Uterus (tissue), 4 donors: ENCODE measurements around the gene WDR45B. TPM values are rescaled to one million over a fixed set of nuclear protein-coding genes. Genes with fewer than 3 reads are reported as not detected.
"Not testable (repeated sequence)": the region's sequence is repeated elsewhere in the genome, so short reads cannot be mapped to it uniquely, and the experiment has no call there.

ENCODE experiments used
- DNase-seq, 2 donors: peaks; one replicate each; pipeline ENCODE4 v3.0.0-alpha.2; 2019 to 2020
- H3K27ac ChIP-seq, 2 donors: fragments of 200-600 bp; sonication (generic); 1 replicate in 1 of 2; 2 replicates in 1 of 2; pipeline ENCODE4 v1.5.1; 2016 to 2018
- H3K27me3 ChIP-seq, 2 donors: fragments of 200-600 bp; sonication (generic); one replicate each; pipeline ENCODE4 v1.5.1; 2018 to 2019; ENCODE audit warnings: control low read depth in 1 of 2
- H3K36me3 ChIP-seq, 2 donors: fragments of 200-600 bp; sonication (generic); one replicate each; pipeline ENCODE4 v1.5.1; 2019; ENCODE audit warnings: control low read depth in 1 of 2
- H3K4me1 ChIP-seq, 2 donors: fragments of 200-600 bp; sonication (generic); one replicate each; pipeline ENCODE4 v1.5.1; 2018 to 2019; ENCODE audit warnings: control low read depth in 1 of 2
- H3K4me3 ChIP-seq, 2 donors: fragments of 200-600 bp; sonication (generic); 1 replicate in 1 of 2; 2 replicates in 1 of 2; pipeline ENCODE4 v1.5.1; 2018 to 2019; ENCODE audit warnings: mild to moderate bottlenecking in 1 of 2
- H3K9me3 ChIP-seq, 2 donors: fragments of 200-600 bp; sonication (generic); one replicate each; pipeline ENCODE4 v1.5.1; 2019; ENCODE audit warnings: control low read depth in 1 of 2
- POLR2A ChIP-seq, 2 donors: fragments of 450-650 bp; IDR thresholded peaks; one replicate each; pipeline ENCODE4 v1.6.1; 2016; ENCODE audit warnings: antibody characterized with exemption in 2 of 2, mild to moderate bottlenecking in 1 of 2, moderate library complexity in 1 of 2
- intact Hi-C: fragments of 100-400 bp; cut with DNase I; formaldehyde crosslinking; loops from one replicate; pipeline ENCODE4 v1.15.1; 2023; ENCODE audit warnings: low total_unique reads
- total RNA-seq, 4 donors: library from RNA; depleted of rRNA in 3 of 4; stranded (reverse); fragments of >200 nt in 3 of 4; gene quantifications; one replicate each; pipeline versions ENCODE4 v1.1.0 to v1.2.4, GENCODE V29; 2014 to 2023
- TF ChIP-seq, protein P1 (sequence below), 4 experiments: fragments of 200-600 bp in 2 of 4; fragments of 450-650 bp in 2 of 4; sonication (generic) in 2 of 4; IDR thresholded peaks; one replicate each; pipeline ENCODE4 v1.5.1; 2016 to 2019; ENCODE audit warnings: antibody characterized with exemption in 4 of 4, mild to moderate bottlenecking in 2 of 4, moderate library complexity in 1 of 4
- donor health status: DM: yes; HTN: yes; CAD: no.

WDR45B gene
- total RNA-seq, 4 donors from 2014 or later: 56.5 to 111 (median 85.4) TPM

DNA sequence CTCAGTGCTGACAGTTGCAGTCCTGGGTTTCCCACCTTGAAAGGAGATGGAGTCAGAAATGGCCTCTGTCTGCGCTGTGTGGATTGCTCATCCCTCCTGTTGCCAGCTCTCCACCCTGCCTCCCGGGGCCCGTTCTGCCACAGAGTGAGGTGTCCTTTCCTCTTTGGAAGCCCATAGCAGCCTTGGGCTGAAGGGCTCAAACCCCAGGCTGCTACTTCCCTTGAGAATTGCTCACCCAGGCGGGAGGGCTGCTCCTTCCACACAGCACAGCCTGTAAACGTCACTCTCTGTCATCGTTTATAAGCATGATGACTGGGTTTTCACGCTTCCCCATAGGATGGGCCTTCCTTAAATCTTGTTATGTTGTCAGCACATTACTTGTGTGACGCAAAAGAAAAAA is 66.0 kb downstream of the WDR45B start:
- no peaks in the 10 kb centered on the region for H3K9me3 ChIP-seq
- no peaks in the 10 kb centered on the region for H3K4me1 ChIP-seq
- intact Hi-C loops: no loop called here
- no peak overlapping the region for H3K27ac ChIP-seq
- no peak for DNase-seq
- no peaks in the 10 kb centered on the region for H3K36me3 ChIP-seq
- H3K27me3 ChIP-seq: no peaks in the 10 kb centered on the region
- no peak overlapping the region for H3K4me3 ChIP-seq
- no peak for TF ChIP-seq POLR2A (IDR thresholded peaks at IDR 0.05)
- TF ChIP-seq, protein P1, sequence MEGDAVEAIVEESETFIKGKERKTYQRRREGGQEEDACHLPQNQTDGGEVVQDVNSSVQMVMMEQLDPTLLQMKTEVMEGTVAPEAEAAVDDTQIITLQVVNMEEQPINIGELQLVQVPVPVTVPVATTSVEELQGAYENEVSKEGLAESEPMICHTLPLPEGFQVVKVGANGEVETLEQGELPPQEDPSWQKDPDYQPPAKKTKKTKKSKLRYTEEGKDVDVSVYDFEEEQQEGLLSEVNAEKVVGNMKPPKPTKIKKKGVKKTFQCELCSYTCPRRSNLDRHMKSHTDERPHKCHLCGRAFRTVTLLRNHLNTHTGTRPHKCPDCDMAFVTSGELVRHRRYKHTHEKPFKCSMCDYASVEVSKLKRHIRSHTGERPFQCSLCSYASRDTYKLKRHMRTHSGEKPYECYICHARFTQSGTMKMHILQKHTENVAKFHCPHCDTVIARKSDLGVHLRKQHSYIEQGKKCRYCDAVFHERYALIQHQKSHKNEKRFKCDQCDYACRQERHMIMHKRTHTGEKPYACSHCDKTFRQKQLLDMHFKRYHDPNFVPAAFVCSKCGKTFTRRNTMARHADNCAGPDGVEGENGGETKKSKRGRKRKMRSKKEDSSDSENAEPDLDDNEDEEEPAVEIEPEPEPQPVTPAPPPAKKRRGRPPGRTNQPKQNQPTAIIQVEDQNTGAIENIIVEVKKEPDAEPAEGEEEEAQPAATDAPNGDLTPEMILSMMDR (IDR thresholded peaks at IDR 0.05): no peak

DNA sequence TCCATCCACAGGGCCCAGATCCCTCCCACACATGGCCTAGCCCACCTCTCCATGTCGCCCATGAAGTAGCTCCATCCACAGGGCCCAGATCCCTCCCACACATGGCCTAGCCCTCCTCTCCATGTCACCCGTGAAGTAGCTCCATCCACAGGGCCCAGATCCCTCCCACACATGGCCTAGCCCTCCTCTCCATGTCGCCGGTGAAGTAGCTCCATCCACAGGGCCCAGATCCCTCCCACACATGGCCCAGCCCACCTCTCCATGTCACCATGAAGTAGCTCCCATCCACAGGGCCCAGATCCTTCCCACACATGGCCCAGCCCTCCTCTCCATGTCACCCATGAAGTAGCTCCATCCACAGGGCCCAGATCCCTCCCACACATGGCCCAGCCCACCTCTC is 68.3 kb downstream of the WDR45B start:
- H3K36me3 ChIP-seq, H3K4me1 ChIP-seq, intact Hi-C loops, H3K9me3 ChIP-seq, DNase-seq, H3K27me3 ChIP-seq, H3K4me3 ChIP-seq, H3K27ac ChIP-seq: not testable (repeated sequence)

DNA sequence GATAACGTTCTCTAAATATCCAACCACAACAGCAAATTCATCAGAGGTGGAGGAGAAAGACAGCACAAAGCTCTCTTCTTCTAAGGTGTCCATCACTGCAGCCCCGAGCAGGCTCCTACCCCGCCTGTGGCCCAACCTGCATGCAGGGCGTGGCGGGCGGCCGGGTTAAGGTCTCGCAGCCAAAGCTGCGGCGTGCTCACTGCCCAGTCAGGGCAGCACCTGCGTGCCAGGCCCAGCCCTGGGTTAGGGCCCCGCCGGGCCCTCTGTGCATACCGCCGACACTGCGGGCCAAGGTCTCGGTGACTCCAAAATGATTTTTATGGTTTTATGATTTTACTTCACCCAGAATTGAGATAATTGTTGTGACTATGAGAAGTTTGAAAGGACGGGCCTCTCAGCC is 70.9 kb downstream of the WDR45B start:
- Histone ChIP-seq H3K36me3 (no peaks in the 10 kb centered on the region), H3K27ac (no peak overlapping the region), H3K27me3 (no peaks in the 10 kb centered on the region), H3K4me3 (no peak overlapping the region), H3K4me1 (no peaks in the 10 kb centered on the region), H3K9me3 (no peaks in the 10 kb centered on the region)
- intact Hi-C loops: no loop called here
- no peak for TF ChIP-seq POLR2A (IDR thresholded peaks at IDR 0.05)
- TF ChIP-seq, protein P1 (IDR thresholded peaks at IDR 0.05): no peak
- DNase-seq: no peak

DNA sequence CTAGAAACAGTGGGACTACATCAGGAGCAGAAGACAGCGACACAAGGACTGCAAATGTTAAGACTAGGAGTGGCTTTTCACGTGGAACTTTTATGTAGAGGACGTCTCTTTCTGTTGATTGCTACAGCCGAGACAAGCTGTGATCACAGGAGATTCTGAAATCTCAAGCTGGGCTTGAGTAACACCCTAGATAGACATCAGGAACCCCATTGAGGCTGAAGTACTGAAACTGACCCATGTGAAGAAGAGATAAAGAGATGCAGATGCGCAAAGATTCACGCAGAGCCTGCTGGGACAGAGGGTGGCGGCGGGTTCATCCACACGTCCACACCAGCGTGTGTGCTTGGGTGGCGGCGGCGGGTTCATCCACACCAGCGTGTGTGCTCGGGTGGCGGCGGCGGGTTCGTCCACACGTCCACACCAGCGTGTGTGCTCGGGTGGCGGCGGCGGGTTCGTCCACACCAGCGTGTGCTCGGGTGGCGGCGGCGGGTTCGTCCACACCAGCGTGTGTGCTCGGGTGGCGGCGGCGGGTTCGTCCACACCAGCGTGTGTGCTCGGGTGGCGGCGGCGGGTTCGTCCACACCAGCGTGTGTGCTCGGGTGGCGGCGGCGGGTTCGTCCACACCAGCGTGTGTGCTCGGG is 72.5 kb downstream of the WDR45B start:
- H3K4me1 ChIP-seq, H3K36me3 ChIP-seq, H3K9me3 ChIP-seq, intact Hi-C loops, H3K27me3 ChIP-seq, H3K4me3 ChIP-seq, DNase-seq, H3K27ac ChIP-seq: not testable (repeated sequence)

DNA sequence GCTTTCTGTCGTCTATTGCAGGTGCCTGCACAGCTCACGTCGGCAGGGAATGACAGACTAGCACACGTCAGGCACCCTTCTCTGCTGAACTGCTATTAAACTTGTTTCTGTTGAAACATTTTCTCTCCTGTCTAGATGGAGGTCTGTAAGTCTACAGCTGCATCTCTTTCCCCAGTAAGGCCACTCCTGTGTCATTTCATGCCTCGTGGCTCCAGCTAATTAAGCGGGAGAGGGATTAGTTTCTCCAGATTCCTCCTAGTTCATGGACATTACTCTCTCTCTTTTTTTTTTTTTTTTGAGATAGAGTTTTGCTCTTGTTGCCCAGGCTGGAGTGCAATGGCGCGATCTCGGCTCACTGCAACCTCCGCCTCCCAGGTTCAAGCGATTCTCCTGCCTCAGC is 74.2 kb downstream of the WDR45B start:
- TF ChIP-seq, protein P1 (IDR thresholded peaks at IDR 0.05): no peak
- TF ChIP-seq POLR2A (IDR thresholded peaks at IDR 0.05): no peak
- H3K4me1 ChIP-seq: no peaks in the 10 kb centered on the region
- no peak for DNase-seq
- H3K4me3 ChIP-seq: no peak overlapping the region
- H3K36me3 ChIP-seq: no peaks in the 10 kb centered on the region
- intact Hi-C loops: no loop called here
- H3K9me3 ChIP-seq: no peaks in the 10 kb centered on the region
- no peak overlapping the region for H3K27ac ChIP-seq
- no peaks in the 10 kb centered on the region for H3K27me3 ChIP-seq

DNA sequence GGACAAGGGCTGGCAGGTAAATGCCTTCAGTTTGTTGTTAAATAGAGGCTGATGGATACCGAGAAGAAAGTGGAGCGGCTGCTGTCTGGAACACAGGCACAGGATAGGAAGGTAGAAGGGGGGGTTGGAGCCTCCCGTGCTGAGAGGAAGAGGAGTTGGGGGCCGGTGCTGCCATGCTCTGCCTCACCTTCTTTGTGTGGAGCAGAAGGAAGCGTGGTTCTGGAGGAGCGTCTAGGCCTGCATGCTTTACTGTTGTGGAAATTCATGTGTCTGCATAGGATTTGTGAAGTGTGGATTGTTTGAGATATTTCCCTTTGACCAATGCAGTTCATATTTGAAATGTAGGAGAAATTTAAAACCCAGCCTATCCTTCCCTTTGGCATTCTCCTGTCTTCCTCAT is 76.4 kb downstream of the WDR45B start:
- Histone ChIP-seq H3K27me3 (no peaks in the 10 kb centered on the region), H3K4me3 (no peak overlapping the region), H3K4me1 (peaks cover 0 to 7% of the 10 kb centered on the region in 2 donors), H3K36me3 (no peaks in the 10 kb centered on the region), H3K27ac (no peak overlapping the region), H3K9me3 (no peaks in the 10 kb centered on the region)
- intact Hi-C loops: no loop called here
- DNase-seq: no peak
- TF ChIP-seq, protein P1 (IDR thresholded peaks at IDR 0.05): no peak
- TF ChIP-seq POLR2A (IDR thresholded peaks at IDR 0.05): no peak
